Upper lobe of right lung (tissue), 1 donor: ENCODE data around the gene LIMD2. TPM values are rescaled to one million over a fixed set of nuclear protein-coding genes. Genes with fewer than 3 reads are reported as not detected.

Experiments used
- ATAC-seq: fragments of 200-7000 bp; cut with Tn5 transposase; one replicate; pipeline ENCODE4 v1.9.1; 2020; ENCODE audit warnings: mild to moderate bottlenecking, moderate library complexity
- DNase-seq: peaks from one replicate; pipeline ENCODE4 v3.0.0-alpha.2; 2020
- H3K27ac ChIP-seq: fragments of 200-600 bp; one replicate; pipeline ENCODE4 v1.8.0; 2022
- H3K27me3 ChIP-seq: fragments of 200-600 bp; one replicate; pipeline ENCODE4 v1.8.0; 2022; ENCODE audit warnings: mild to moderate bottlenecking
- H3K36me3 ChIP-seq: fragments of 200-600 bp; one replicate; pipeline ENCODE4 v1.8.0; 2022
- H3K4me1 ChIP-seq: fragments of 200-600 bp; one replicate; pipeline ENCODE4 v1.8.0; 2022
- H3K4me3 ChIP-seq: fragments of 200-600 bp; one replicate; pipeline ENCODE4 v1.8.0; 2022; ENCODE audit warnings: mild to moderate bottlenecking
- H3K9me3 ChIP-seq: fragments of 200-600 bp; one replicate; pipeline ENCODE4 v1.8.0; 2022
- intact Hi-C: fragments of 100-400 bp; cut with DNase I; formaldehyde crosslinking; loops from one replicate; pipeline ENCODE4 v1.11.0; 2022
- total RNA-seq: library from RNA; stranded (reverse); fragmentation: NEBNext Ultra II Directional; extraction: Animal tissue kit (Norgen Biotek cat#: 25700); gene quantifications from one replicate; pipeline ENCODE4 v1.2.1, GENCODE V29; 2021
- TF ChIP-seq, protein P1 (sequence below): fragments of 200-600 bp; IDR thresholded peaks from one replicate; pipeline ENCODE4 v1.8.0; 2022; ENCODE audit warnings: antibody characterized with exemption
- donor health status: DM: no; HTN: yes; CAD: no; lungs with severe emphysema.

The LIMD2 gene
- total RNA-seq, 1 donor from 2014 or later, result 22.9 TPM

- DNase-seq (peak; percentile 48), ATAC-seq (no peak)
- intact Hi-C loops, result no loop called here
- Histone ChIP-seq H3K9me3 (no peaks in the 10 kb centered on the region), H3K4me1 (peaks cover 10% of the 10 kb centered on the region), H3K36me3 (peaks cover 73% of the 10 kb centered on the region), H3K4me3 (no peak overlapping the region), H3K27ac (no peak overlapping the region), H3K27me3 (no peaks in the 10 kb centered on the region)
- TF ChIP-seq, protein P1, sequence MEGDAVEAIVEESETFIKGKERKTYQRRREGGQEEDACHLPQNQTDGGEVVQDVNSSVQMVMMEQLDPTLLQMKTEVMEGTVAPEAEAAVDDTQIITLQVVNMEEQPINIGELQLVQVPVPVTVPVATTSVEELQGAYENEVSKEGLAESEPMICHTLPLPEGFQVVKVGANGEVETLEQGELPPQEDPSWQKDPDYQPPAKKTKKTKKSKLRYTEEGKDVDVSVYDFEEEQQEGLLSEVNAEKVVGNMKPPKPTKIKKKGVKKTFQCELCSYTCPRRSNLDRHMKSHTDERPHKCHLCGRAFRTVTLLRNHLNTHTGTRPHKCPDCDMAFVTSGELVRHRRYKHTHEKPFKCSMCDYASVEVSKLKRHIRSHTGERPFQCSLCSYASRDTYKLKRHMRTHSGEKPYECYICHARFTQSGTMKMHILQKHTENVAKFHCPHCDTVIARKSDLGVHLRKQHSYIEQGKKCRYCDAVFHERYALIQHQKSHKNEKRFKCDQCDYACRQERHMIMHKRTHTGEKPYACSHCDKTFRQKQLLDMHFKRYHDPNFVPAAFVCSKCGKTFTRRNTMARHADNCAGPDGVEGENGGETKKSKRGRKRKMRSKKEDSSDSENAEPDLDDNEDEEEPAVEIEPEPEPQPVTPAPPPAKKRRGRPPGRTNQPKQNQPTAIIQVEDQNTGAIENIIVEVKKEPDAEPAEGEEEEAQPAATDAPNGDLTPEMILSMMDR, result no peak
Observed at GRCh38 chr17:63707151-63707550, 7.2 kb upstream of the LIMD2 start.

GRCh38 chr17:63706336-63707082 lies 6.6 kb upstream of the LIMD2 start:
- Histone ChIP-seq H3K27ac (no peak overlapping the region), H3K27me3 (no peaks in the 10 kb centered on the region), H3K4me3 (no peak overlapping the region), H3K36me3 (peaks cover 67% of the 10 kb centered on the region), H3K9me3 (no peaks in the 10 kb centered on the region), H3K4me1 (peaks cover 11% of the 10 kb centered on the region)
- DNase-seq (peak; percentile 30), ATAC-seq (no peak)
- intact Hi-C loops, result no loop called here
- TF ChIP-seq, protein P1, result no peak

DNA sequence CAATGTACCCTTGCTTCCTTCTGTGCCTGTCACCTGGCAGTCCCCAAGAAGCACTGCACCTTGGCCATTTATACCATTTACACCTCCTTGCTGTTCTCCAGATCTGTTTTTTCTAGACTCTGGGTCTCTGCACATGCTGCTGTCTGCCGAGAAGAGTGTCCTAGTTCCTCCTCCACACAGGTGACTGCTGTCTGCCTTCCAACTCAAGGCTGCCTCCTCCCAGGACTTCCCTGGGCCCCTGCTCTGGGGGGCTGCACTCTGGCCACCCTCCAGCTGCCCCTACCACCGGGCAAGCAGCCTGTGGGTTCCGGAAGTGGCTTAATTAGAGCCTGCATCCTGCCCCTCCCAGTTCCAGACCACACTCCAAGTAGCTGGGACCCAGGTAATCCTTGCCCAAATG lies 5.7 kb upstream of the LIMD2 start:
- no peak overlapping the region for H3K4me3 ChIP-seq
- intact Hi-C loops, result no loop called here
- peaks cover 17% of the 10 kb centered on the region for H3K4me1 ChIP-seq
- ATAC-seq (no peak), DNase-seq (no peak)
- TF ChIP-seq, protein P1, result no peak
- H3K27me3 ChIP-seq, result no peaks in the 10 kb centered on the region
- H3K9me3 ChIP-seq, result no peaks in the 10 kb centered on the region
- peaks cover 58% of the 10 kb centered on the region for H3K36me3 ChIP-seq
- no peak overlapping the region for H3K27ac ChIP-seq

- no peak overlapping the region for H3K27ac ChIP-seq
- no peak overlapping the region for H3K4me3 ChIP-seq
- no peak for DNase-seq
- intact Hi-C loops, result no loop called here
- no peak for ATAC-seq
- H3K36me3 ChIP-seq, result peaks cover 50% of the 10 kb centered on the region
- TF ChIP-seq, protein P1, result no peak
- no peaks in the 10 kb centered on the region for H3K27me3 ChIP-seq
- no peaks in the 10 kb centered on the region for H3K9me3 ChIP-seq
- peaks cover 17% of the 10 kb centered on the region for H3K4me1 ChIP-seq
Observed at GRCh38 chr17:63704836-63705235, 4.9 kb upstream of the LIMD2 start.

GRCh38 chr17:63704259-63704576 lies 4.3 kb upstream of the LIMD2 start:
- H3K36me3 ChIP-seq, result peaks cover 44% of the 10 kb centered on the region
- TF ChIP-seq, protein P1, result no peak
- no peaks in the 10 kb centered on the region for H3K9me3 ChIP-seq
- H3K4me3 ChIP-seq, result no peak overlapping the region
- H3K4me1 ChIP-seq, result peaks cover 19% of the 10 kb centered on the region
- intact Hi-C loops, result no loop called here
- H3K27me3 ChIP-seq, result no peaks in the 10 kb centered on the region
- DNase-seq, result no peak
- H3K27ac ChIP-seq, result no peak overlapping the region
- ATAC-seq, result no peak
